ENCODE data around the gene SRM.
"Not testable (repeated sequence)": the region's sequence is repeated elsewhere in the genome, so short reads cannot be mapped to it uniquely, and the experiment has no call there.

The SRM gene

DNA sequence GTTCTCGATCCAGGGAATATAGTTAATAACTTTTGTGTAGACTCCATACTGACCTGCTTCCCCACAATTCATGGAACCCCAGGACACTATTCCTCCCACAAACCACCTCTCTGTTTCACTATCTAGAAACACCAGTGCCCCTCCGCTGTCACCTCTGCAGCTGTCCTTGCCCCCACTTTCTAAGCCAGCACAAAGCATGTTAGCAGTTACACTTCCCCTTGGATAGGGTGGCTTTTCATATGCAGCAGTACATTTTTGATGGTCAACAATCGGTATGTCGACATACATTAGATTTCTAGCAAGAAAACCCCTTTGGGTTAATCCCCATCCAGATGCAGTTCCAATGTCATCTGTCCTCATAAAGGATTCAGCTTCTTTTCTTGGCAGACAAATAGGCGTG, 32.9 kb downstream of the SRM start:
- DNase-seq (ENCODE audit: low read depth): no peak
- H3K4me3 ChIP-seq (ENCODE audit: low read depth, low read length): no peak overlapping the region

DNA sequence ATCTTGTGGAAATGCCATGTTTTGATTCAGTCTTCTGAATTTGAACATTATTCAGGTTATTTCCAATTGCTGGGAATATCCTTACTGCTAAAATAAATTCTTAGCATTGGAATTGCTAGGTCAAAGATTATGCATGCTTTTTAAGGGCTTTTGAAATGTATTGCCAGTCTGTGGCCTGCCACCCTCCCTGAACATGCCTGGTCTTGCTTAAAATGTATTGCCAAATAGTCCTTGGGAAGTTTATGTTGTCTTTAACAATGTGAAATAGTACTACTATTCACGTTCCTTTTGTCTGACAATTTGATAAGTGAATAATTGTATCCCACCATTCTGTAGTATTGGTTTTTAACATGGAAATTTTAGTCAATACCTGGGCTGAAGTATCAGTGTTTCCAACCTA, 33.8 kb downstream of the SRM start:
- H3K4me3 ChIP-seq (ENCODE audit: low read depth, low read length): no peak overlapping the region
- DNase-seq (ENCODE audit: low read depth): no peak

DNA sequence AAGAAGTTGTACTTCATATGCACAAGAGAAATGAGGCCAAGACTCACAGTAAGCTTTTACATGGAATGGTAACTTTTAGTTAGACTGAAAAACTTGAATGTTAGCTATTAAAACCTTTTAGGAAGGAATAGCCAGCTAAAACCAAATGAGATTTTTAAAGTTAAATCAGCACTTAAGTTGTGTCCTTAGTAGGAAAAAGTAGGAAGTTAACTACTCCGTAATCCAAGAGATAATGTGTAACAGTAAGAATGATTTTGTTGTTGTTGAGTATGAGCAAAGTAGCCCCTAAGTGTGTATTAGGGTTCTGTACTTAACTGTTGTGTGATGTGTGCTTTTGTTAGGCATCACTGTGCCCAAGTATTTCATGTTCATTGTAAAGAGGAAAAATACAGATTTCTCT, 34.2 kb downstream of the SRM start:
- H3K4me3 ChIP-seq (ENCODE audit: low read depth, low read length): no peak overlapping the region
- no peak for DNase-seq (ENCODE audit: low read depth)

DNA sequence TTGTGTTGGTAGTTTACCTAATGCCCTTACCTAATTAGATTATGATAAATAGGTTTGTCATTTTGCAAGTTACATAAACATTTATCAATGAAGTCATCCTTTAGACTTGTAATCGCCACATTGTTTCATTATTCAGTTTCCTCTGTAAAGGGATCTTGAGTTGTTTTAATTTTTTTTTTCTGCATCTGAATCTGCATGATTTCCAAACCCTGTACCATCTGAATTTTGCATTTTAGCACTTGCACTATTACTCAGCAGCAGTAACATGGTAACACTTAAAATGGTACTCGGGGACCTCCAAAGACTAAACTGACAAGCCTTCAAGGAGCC, 35.0 kb downstream of the SRM start:
- DNase-seq (ENCODE audit: low read depth): no peak
- no peak overlapping the region for H3K4me3 ChIP-seq (ENCODE audit: low read depth, low read length)

DNA sequence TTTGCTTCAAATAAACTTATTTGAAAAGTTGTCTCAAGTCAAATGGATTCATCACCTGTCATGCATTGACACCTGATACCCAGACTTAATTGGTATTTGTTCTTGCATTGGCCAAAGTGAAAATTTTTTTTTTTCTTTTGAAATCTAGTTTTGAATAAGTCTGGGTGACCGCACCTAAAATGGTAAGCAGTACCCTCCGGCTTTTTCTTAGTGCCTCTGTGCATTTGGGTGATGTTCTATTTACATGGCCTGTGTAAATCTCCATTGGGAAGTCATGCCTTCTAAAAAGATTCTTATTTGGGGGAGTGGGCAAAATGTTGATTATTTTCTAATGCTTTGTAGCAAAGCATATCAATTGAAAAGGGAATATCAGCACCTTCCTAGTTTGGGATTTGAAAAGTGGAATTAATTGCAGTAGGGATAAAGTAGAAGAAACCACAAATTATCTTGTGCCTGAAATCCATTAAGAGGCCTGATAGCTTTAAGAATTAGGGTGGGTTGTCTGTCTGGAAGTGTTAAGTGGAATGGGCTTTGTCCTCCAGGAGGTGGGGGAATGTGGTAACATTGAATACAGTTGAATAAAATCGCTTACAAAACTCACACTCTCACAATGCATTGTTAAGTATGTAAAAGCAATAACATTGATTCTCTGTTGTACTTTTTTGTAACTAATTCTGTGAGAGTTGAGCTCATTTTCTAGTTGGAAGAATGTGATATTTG, 35.5 kb downstream of the SRM start:
- no peak overlapping the region for H3K4me3 ChIP-seq (ENCODE audit: low read depth, low read length)
- no peak for DNase-seq (ENCODE audit: low read depth)

DNA sequence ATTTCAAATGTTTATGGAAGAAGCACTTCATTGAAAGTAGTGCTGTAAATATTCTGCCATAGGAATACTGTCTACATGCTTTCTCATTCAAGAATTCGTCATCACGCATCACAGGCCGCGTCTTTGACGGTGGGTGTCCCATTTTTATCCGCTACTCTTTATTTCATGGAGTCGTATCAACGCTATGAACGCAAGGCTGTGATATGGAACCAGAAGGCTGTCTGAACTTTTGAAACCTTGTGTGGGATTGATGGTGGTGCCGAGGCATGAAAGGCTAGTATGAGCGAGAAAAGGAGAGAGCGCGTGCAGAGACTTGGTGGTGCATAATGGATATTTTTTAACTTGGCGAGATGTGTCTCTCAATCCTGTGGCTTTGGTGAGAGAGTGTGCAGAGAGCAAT, 36.6 kb downstream of the SRM start:
- DNase-seq (ENCODE audit: low read depth): no peak

DNA sequence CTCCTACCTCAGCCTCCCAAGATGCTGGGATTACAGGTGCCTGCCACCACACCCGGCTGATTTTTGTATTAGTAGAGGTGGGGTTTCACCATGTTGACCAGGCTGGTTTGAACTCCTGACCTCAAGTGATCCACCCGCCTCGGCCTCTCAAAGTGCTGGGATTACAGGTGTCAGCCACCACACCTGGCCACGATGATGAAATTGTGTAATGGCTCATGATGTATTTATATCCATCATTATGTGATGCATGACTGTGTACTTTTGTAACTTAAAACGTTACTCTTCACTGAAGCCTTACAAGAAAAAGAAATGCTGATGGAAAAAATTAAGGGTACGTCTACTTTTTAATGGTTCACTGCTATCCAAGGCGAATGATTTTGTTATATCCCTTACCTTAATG, 39.8 kb downstream of the SRM start:
- no peak for DNase-seq (ENCODE audit: low read depth)
- H3K4me3 ChIP-seq (ENCODE audit: low read depth, low read length): no peak overlapping the region

More for the DNA sequence above, 36.6 kb downstream of the SRM start:
- H3K4me3 ChIP-seq (ENCODE audit: low read depth, low read length): no peak overlapping the region

DNA sequence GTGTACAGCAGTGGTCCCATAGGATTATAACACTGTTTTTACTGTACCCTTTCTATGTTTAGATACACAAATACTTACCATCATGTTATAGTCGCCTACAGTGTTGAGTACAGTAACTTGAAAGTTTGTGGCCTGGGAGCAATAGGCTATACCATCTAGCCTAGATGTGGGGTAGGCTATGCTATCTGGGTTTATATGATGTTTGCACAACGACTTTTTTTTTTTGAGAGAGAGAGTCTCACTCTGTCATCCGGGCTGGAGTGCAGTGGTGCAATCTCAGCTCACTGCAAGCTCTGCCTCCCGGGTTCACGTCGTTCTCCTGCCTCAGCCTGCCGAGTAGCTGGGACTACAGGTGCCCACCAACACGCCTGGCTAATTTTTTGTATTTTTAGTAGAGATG, 40.5 kb downstream of the SRM start:
- not testable (repeated sequence) for H3K4me3 ChIP-seq (ENCODE audit: low read depth, low read length); DNase-seq (ENCODE audit: low read depth)

DNA sequence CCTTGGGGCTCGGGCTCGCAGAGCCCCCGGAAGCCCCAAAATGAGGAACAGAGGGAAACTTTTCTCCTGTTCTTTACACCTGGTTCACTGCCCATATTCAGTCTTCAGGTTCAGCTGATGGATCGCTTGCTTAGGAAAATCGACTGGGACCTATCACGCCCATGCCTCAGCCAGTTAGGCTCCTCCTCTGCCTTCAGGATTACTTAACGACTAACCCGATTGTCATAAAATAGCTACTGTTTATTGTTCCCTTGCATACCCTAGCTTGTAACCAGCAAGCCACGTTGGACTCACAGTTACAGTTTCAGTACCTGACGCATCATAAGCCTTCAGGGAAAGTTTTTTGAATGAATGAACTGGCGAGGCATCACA, 46.7 kb downstream of the SRM start:
- peak overlapping the region; percentile 89 for H3K4me3 ChIP-seq (ENCODE audit: low read depth, low read length)
- DNase-seq (ENCODE audit: low read depth): no peak

DNA sequence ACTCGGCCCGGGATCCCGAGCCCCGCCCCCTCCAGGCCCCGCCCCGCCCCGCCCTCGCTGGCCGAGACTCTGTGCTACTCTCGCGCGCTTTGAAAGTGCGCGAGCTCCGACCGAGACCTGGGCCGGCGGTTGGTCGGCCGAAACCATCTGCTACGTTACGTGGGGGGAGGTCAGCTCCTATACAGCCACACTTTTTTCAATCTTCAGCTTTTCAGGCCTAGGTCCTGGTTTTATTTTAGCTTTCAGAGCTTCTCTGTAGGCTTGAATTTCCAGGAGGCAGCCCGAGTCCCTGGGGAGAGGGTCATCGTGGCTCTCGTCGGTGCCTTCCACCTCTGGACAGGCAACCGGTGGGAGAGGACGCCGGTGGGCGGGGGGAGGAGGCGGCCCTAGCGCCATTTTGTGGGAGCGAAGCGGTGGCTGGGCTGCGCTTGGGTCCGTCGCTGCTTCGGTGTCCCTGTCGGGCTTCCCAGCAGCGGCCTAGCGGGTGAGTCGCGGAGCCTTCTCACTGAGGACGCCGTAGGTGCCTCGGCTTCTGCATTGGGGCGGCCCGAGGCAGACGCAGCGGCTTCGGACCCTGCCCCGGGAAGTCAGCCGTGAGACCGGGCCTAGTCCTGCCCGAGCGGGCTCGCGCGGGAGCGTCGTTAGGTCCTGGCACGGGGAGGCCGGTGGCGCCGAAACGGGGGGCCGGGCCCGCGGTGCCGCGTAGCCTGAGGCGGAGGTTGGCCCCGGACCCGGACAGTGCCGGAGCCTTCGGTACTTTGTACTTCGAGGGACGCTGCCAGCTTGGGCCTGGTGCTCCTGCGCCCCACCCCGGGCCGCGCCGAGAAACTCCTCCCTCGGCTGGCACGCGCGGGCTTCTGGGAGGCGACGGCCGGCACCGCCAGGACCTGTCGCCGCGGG, 47.3 kb downstream of the SRM start, which contains the start of gene TARDBP:
Gene TARDBP (plus strand): TSS at position 395 of the 900 bp plus-strand sequence. CDS start 1,074 bp downstream, outside the sequence.
- H3K4me3 ChIP-seq (ENCODE audit: low read depth, low read length): peak within 1 kb of the TSS; percentile 89
- peak; percentile 67 for DNase-seq (ENCODE audit: low read depth)

Data from skeletal muscle cell (primary cell).